ENCODE data around the gene CMPK1.

Gene CMPK1

DNA sequence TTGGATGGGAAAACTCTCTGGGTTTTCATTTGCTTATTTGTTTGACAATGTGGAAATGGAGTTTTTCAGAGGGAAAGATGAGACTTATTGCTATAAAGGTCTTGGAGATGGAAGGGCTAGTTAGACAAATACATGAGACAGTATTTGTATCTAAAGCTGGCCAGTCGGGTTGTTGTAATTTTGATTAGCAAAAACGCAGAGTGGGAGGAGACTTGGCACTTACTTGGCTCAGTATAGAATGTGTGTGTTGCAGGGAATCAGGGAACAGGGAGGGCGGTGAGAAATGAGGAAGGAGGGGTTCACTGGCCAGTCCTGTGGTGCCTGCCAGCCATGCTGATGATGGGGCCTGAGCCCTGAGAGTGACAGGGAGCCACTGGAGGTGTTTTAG lies 76.5 kb downstream of the CMPK1 start:
- H3K9ac ChIP-seq (ENCODE audit: low read depth, low read length) = no peak overlapping the region
- no peak overlapping the region for H3K4me3 ChIP-seq (ENCODE audit: low read depth, low read length)
- no peak overlapping the region for H3K27ac ChIP-seq (ENCODE audit: low read depth, low read length)
- peaks cover 36% of the 10 kb centered on the region for H3K27me3 ChIP-seq (ENCODE audit: control insufficient read depth, insufficient read depth, low read length)
- no peaks in the 10 kb centered on the region for H3K9me3 ChIP-seq (ENCODE audit: control insufficient read depth, insufficient read depth, low read length)
- H3K36me3 ChIP-seq (ENCODE audit: control insufficient read depth, insufficient read depth, low read length) = no peaks in the 10 kb centered on the region
- no peaks in the 10 kb centered on the region for H3K4me1 ChIP-seq (ENCODE audit: control insufficient read depth, insufficient read depth, low read length)

- H3K9ac ChIP-seq (ENCODE audit: low read depth, low read length) = no peak overlapping the region
- H3K36me3 ChIP-seq (ENCODE audit: control insufficient read depth, insufficient read depth, low read length) = no peaks in the 10 kb centered on the region
- H3K4me3 ChIP-seq (ENCODE audit: low read depth, low read length) = no peak overlapping the region
- H3K4me1 ChIP-seq (ENCODE audit: control insufficient read depth, insufficient read depth, low read length) = no peaks in the 10 kb centered on the region
- no peak overlapping the region for H3K27ac ChIP-seq (ENCODE audit: low read depth, low read length)
- H3K9me3 ChIP-seq (ENCODE audit: control insufficient read depth, insufficient read depth, low read length) = no peaks in the 10 kb centered on the region
- peaks cover 50% of the 10 kb centered on the region for H3K27me3 ChIP-seq (ENCODE audit: control insufficient read depth, insufficient read depth, low read length)
These were observed 77.8 kb downstream of the CMPK1 start for GRCh38 chr1:47411436-47411835.

DNA sequence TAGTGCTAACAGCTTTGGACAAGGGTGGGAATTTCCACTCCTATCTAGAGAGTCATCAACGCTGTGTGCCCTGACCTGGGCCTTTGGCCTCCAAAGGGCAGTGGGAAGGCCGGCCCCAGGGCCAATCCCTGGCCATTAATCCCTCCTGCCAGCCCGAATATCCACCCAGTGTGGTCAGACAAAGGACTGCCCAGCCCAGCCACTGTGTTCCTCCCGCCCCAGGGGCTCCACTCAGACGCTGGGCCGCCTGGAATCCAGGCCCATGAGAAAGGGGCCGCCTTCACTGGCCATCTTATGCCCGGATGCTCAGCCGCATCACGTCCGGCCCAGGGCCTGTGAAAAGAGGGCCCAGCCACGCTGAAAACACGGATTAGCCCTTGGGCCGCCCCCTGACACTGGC lies 78.8 kb downstream of the CMPK1 start:
- Histone ChIP-seq H3K9ac (ENCODE audit: low read depth, low read length) (no peak overlapping the region), H3K27me3 (ENCODE audit: control insufficient read depth, insufficient read depth, low read length) (peaks cover 60% of the 10 kb centered on the region), H3K9me3 (ENCODE audit: control insufficient read depth, insufficient read depth, low read length) (no peaks in the 10 kb centered on the region), H3K27ac (ENCODE audit: low read depth, low read length) (no peak overlapping the region), H3K4me1 (ENCODE audit: control insufficient read depth, insufficient read depth, low read length) (no peaks in the 10 kb centered on the region), H3K36me3 (ENCODE audit: control insufficient read depth, insufficient read depth, low read length) (no peaks in the 10 kb centered on the region), H3K4me3 (ENCODE audit: low read depth, low read length) (no peak overlapping the region)

DNA sequence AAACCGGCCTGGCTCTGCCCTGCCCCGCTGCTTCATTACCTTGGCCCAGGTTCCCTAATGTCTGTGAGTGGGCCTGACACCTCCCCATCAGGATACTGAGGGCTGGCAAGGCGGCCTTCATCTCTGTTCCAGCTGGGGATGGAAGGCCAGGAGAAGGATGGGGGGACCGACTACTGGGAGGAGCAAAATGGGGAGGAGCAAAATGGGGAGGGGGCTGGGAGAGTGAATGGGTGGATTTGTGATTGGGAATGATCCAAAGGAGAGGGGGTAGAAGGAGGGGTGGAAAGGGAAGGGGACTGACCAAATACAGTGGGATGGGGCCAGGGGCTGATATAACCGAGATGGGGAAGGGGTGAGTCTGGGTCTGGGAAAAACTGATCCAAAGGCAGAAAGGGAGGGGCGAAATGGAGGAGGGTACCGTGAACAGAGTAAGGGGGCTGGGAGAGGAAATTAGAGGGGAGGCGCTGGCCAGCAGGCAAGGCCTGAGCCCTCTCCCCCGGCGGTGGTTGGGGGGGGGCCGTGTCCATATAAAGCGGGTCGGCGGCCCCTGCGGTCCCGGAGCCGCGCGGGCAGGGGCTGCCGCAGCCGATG lies 82.2 kb downstream of the CMPK1 start, which contains the start of gene FOXE3:
FOXE3 (plus strand) TSS at position 558 of the 591 bp plus-strand sequence; CDS start at position 589, 31 bp downstream.
- H3K9ac ChIP-seq (ENCODE audit: low read depth, low read length) = no peak within 1 kb of the TSS
- no peaks in the 10 kb centered on the region for H3K4me1 ChIP-seq (ENCODE audit: control insufficient read depth, insufficient read depth, low read length)
- no peaks in the 10 kb centered on the region for H3K36me3 ChIP-seq (ENCODE audit: control insufficient read depth, insufficient read depth, low read length)
- H3K9me3 ChIP-seq (ENCODE audit: control insufficient read depth, insufficient read depth, low read length) = no peaks in the 10 kb centered on the region
- H3K27me3 ChIP-seq (ENCODE audit: control insufficient read depth, insufficient read depth, low read length) = peaks cover 83% of the 10 kb centered on the region
- peak within 1 kb of the TSS; percentile 59 for H3K4me3 ChIP-seq (ENCODE audit: low read depth, low read length)
- H3K27ac ChIP-seq (ENCODE audit: low read depth, low read length) = no peak within 1 kb of the TSS

- Histone ChIP-seq H3K9ac (ENCODE audit: low read depth, low read length) (no peak overlapping the region), H3K4me3 (ENCODE audit: low read depth, low read length) (peak overlapping the region; percentile 59), H3K27ac (ENCODE audit: low read depth, low read length) (no peak overlapping the region), H3K4me1 (ENCODE audit: control insufficient read depth, insufficient read depth, low read length) (no peaks in the 10 kb centered on the region), H3K36me3 (ENCODE audit: control insufficient read depth, insufficient read depth, low read length) (no peaks in the 10 kb centered on the region), H3K9me3 (ENCODE audit: control insufficient read depth, insufficient read depth, low read length) (no peaks in the 10 kb centered on the region), H3K27me3 (ENCODE audit: control insufficient read depth, insufficient read depth, low read length) (peaks cover 83% of the 10 kb centered on the region)
These were observed 83.0 kb downstream of the CMPK1 start for GRCh38 chr1:47416319-47417169.

- Histone ChIP-seq H3K4me3 (ENCODE audit: low read depth, low read length) (no peak overlapping the region; the same call in 1 of the 2 replicates), H3K4me1 (ENCODE audit: control insufficient read depth, insufficient read depth, low read length) (no peaks in the 10 kb centered on the region), H3K36me3 (ENCODE audit: control insufficient read depth, insufficient read depth, low read length) (no peaks in the 10 kb centered on the region), H3K9ac (ENCODE audit: low read depth, low read length) (no peak overlapping the region), H3K27ac (ENCODE audit: low read depth, low read length) (no peak overlapping the region), H3K27me3 (ENCODE audit: control insufficient read depth, insufficient read depth, low read length) (peaks cover 86% of the 10 kb centered on the region), H3K9me3 (ENCODE audit: control insufficient read depth, insufficient read depth, low read length) (no peaks in the 10 kb centered on the region)
These were observed 83.8 kb downstream of the CMPK1 start for GRCh38 chr1:47417170-47418044.

GRCh38 chr1:47418122-47418521 lies 84.5 kb downstream of the CMPK1 start:
- H3K4me3 ChIP-seq (ENCODE audit: low read depth, low read length) = no peak overlapping the region
- H3K9me3 ChIP-seq (ENCODE audit: control insufficient read depth, insufficient read depth, low read length) = no peaks in the 10 kb centered on the region
- peaks cover 90% of the 10 kb centered on the region for H3K27me3 ChIP-seq (ENCODE audit: control insufficient read depth, insufficient read depth, low read length)
- H3K9ac ChIP-seq (ENCODE audit: low read depth, low read length) = no peak overlapping the region
- no peaks in the 10 kb centered on the region for H3K36me3 ChIP-seq (ENCODE audit: control insufficient read depth, insufficient read depth, low read length)
- no peak overlapping the region for H3K27ac ChIP-seq (ENCODE audit: low read depth, low read length)
- no peaks in the 10 kb centered on the region for H3K4me1 ChIP-seq (ENCODE audit: control insufficient read depth, insufficient read depth, low read length)

DNA sequence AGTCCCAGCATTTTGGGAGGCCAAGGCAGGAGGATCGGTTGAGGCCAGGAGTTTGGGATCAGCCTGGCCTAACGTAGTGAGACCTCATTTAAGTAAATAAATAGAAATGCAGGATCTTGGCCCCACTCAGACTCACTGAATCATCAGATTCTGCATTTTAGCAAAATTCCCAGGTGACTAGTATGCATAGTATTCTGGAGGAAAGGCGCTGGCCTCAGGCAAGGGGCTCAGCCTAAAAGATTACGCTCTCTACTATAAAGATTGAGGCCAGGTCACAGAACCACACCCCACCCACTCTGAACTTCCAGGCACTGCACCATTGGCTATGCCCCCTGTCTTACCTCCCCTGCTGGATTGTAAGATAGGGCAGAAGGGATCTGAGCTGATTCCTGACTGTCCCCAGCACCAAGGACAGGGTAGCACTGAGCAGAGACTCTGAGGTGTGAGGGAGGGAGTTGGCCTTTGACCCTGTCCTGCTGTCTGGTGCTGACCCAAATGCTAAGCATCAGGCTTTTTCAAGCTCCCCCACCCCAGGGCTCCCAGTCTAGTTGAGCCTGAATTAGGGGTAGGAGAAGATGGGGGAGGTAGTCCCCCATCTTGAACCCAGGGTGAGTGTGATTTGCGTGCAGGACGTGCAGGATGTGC lies 85.2 kb downstream of the CMPK1 start:
- Histone ChIP-seq H3K27ac (ENCODE audit: low read depth, low read length) (no peak overlapping the region), H3K36me3 (ENCODE audit: control insufficient read depth, insufficient read depth, low read length) (no peaks in the 10 kb centered on the region), H3K4me3 (ENCODE audit: low read depth, low read length) (no peak overlapping the region), H3K27me3 (ENCODE audit: control insufficient read depth, insufficient read depth, low read length) (peaks cover 94% of the 10 kb centered on the region), H3K9me3 (ENCODE audit: control insufficient read depth, insufficient read depth, low read length) (no peaks in the 10 kb centered on the region), H3K9ac (ENCODE audit: low read depth, low read length) (no peak overlapping the region), H3K4me1 (ENCODE audit: control insufficient read depth, insufficient read depth, low read length) (no peaks in the 10 kb centered on the region)

- Histone ChIP-seq H3K36me3 (ENCODE audit: control insufficient read depth, insufficient read depth, low read length) (no peaks in the 10 kb centered on the region), H3K4me3 (ENCODE audit: low read depth, low read length) (no peak overlapping the region), H3K4me1 (ENCODE audit: control insufficient read depth, insufficient read depth, low read length) (peaks cover 4% of the 10 kb centered on the region; the same call in 1 of the 2 replicates), H3K27ac (ENCODE audit: low read depth, low read length) (no peak overlapping the region), H3K9ac (ENCODE audit: low read depth, low read length) (no peak overlapping the region), H3K9me3 (ENCODE audit: control insufficient read depth, insufficient read depth, low read length) (no peaks in the 10 kb centered on the region), H3K27me3 (ENCODE audit: control insufficient read depth, insufficient read depth, low read length) (peaks cover 91% of the 10 kb centered on the region)
These were observed 87.0 kb downstream of the CMPK1 start for GRCh38 chr1:47420547-47420946.

GRCh38 chr1:47423872-47424271 lies 90.3 kb downstream of the CMPK1 start:
- no peak overlapping the region for H3K4me3 ChIP-seq (ENCODE audit: low read depth, low read length)
- H3K27ac ChIP-seq (ENCODE audit: low read depth, low read length) = no peak overlapping the region
- H3K36me3 ChIP-seq (ENCODE audit: control insufficient read depth, insufficient read depth, low read length) = no peaks in the 10 kb centered on the region
- H3K9me3 ChIP-seq (ENCODE audit: control insufficient read depth, insufficient read depth, low read length) = no peaks in the 10 kb centered on the region
- peaks cover 4% of the 10 kb centered on the region; the same call in 1 of the 2 replicates for H3K4me1 ChIP-seq (ENCODE audit: control insufficient read depth, insufficient read depth, low read length)
- peaks cover 91% of the 10 kb centered on the region for H3K27me3 ChIP-seq (ENCODE audit: control insufficient read depth, insufficient read depth, low read length)
- H3K9ac ChIP-seq (ENCODE audit: low read depth, low read length) = no peak overlapping the region

Measured in HUES48 (cell line).